ENCODE measurements around the gene NMUR2.

Gene NMUR2

GRCh38 chr5:152367554-152367953 lies 37.5 kb downstream of the NMUR2 start:
- TF ChIP-seq CTCF (IDR thresholded peaks at IDR 0.05; ENCODE audit: insufficient read depth, low read length, missing control alignments): no peak
- DNase-seq (ENCODE audit: low read depth, low spot score): no peak

GRCh38 chr5:152366716-152367115 lies 38.4 kb downstream of the NMUR2 start:
- no peak for TF ChIP-seq CTCF (IDR thresholded peaks at IDR 0.05; ENCODE audit: insufficient read depth, low read length, missing control alignments)
- POLR2A ChIA-PET: no interaction called here
- CTCF ChIA-PET: no interaction called here
- DNase-seq (ENCODE audit: low read depth, low spot score): no peak
- no peak overlapping the region for H3K4me3 ChIP-seq (ENCODE audit: low read depth, low read length)

More at GRCh38 chr5:152367554-152367953, 37.5 kb downstream of the NMUR2 start:
- ChIA-PET CTCF (no interaction called here), POLR2A (no interaction called here)
- no peak overlapping the region for H3K4me3 ChIP-seq (ENCODE audit: low read depth, low read length)

- ChIA-PET POLR2A (no interaction called here), CTCF (no interaction called here)
- no peak for DNase-seq (ENCODE audit: low read depth, low spot score)
- no peak for TF ChIP-seq CTCF (IDR thresholded peaks at IDR 0.05; ENCODE audit: insufficient read depth, low read length, missing control alignments)
- H3K4me3 ChIP-seq (ENCODE audit: low read depth, low read length): no peak overlapping the region
These were observed 40.2 kb downstream of the NMUR2 start for GRCh38 chr5:152364899-152365298.

- ChIA-PET CTCF (no interaction called here), POLR2A (no interaction called here)
- H3K4me3 ChIP-seq (ENCODE audit: low read depth, low read length): no peak overlapping the region
- no peak for DNase-seq (ENCODE audit: low read depth, low spot score)
- TF ChIP-seq CTCF (IDR thresholded peaks at IDR 0.05; ENCODE audit: insufficient read depth, low read length, missing control alignments): no peak
These were observed 40.9 kb downstream of the NMUR2 start for GRCh38 chr5:152364172-152364571.

GRCh38 chr5:152358861-152359568 lies 46.1 kb downstream of the NMUR2 start:
- no peak for DNase-seq (ENCODE audit: low read depth, low spot score)
- H3K4me3 ChIP-seq (ENCODE audit: low read depth, low read length): no peak overlapping the region
- TF ChIP-seq CTCF (IDR thresholded peaks at IDR 0.05; ENCODE audit: insufficient read depth, low read length, missing control alignments): no peak
- CTCF ChIA-PET: no interaction called here
- POLR2A ChIA-PET: no interaction called here

- POLR2A ChIA-PET: no interaction called here
- H3K4me3 ChIP-seq (ENCODE audit: low read depth, low read length): no peak overlapping the region
- CTCF ChIA-PET: no interaction called here
- no peak for DNase-seq (ENCODE audit: low read depth, low spot score)
- no peak for TF ChIP-seq CTCF (IDR thresholded peaks at IDR 0.05; ENCODE audit: insufficient read depth, low read length, missing control alignments)
These were observed 48.6 kb downstream of the NMUR2 start for GRCh38 chr5:152356506-152356905.

Measured in AG04449 (cell line).